ENCODE results near the gene ARHGAP19. TPM values are rescaled to one million over a fixed set of nuclear protein-coding genes. Genes with fewer than 3 reads are reported as not detected.
A peak's percentile ranks its signal among the peaks of the same experiment; 100 is the strongest.

The ARHGAP19 gene
- total and polyA plus RNA-seq, 8 donors: 1.2 to 16.2 (median 6.3) TPM

DNA sequence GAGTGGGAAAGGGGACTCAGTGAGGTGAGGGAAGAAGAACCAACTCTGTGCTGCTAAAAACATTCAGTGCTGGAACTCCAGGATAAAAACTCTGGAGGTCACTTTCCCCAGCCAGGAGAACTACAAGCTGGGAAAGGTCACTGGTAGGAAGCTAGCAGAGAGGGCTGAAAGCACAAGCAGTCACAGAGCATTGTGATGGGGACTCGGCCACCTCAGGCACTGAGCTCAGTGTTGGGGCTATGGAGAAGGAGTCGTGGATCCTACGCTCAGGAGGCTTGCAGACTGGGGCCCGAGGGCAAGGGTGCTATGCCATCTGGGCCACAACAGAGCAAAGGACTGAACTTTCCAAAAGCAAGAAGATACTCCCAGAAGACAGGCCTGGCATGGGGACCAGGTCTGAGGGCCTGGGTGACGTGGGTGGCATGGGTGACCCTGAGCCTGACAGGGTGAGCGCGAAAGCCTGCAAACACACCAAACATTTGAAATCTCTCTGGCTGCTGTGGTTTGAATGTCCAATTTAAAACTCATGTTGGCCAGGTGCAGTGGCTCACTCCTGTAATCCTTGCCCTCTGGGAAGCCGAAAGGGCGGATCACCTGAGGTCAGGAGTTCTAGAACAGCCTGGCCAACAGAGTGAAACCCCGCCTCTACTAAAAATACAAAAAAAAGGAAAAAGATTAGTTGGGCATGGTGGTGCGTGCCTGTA is 9.8 kb upstream of the ARHGAP19 start:
- TF ChIP-seq, protein P1, sequence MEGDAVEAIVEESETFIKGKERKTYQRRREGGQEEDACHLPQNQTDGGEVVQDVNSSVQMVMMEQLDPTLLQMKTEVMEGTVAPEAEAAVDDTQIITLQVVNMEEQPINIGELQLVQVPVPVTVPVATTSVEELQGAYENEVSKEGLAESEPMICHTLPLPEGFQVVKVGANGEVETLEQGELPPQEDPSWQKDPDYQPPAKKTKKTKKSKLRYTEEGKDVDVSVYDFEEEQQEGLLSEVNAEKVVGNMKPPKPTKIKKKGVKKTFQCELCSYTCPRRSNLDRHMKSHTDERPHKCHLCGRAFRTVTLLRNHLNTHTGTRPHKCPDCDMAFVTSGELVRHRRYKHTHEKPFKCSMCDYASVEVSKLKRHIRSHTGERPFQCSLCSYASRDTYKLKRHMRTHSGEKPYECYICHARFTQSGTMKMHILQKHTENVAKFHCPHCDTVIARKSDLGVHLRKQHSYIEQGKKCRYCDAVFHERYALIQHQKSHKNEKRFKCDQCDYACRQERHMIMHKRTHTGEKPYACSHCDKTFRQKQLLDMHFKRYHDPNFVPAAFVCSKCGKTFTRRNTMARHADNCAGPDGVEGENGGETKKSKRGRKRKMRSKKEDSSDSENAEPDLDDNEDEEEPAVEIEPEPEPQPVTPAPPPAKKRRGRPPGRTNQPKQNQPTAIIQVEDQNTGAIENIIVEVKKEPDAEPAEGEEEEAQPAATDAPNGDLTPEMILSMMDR (IDR thresholded peaks at IDR 0.05): no peak
- no peak for TF ChIP-seq POLR2AphosphoS5 (IDR thresholded peaks at IDR 0.05)
- no peak for TF ChIP-seq EP300 (IDR thresholded peaks at IDR 0.05)
- TF ChIP-seq POLR2A (IDR thresholded peaks at IDR 0.05): no peak
- H3K4me3 ChIP-seq: no peak overlapping the region
- H3K9me3 ChIP-seq: no peaks in the 10 kb centered on the region
- no peaks in the 10 kb centered on the region for H3K36me3 ChIP-seq
- H3K27me3 ChIP-seq: no peaks in the 10 kb centered on the region
- no peak for DNase-seq
- 90 to 94% (median 91%) methylated on average over 11 of the region's 11 CpGs for WGBS, 5 donors
- peaks cover 0 to 11% (median 3%) of the 10 kb centered on the region in 4 donors for H3K4me1 ChIP-seq
- no peak overlapping the region for H3K27ac ChIP-seq
- intact Hi-C loops (cut with DNase I; ENCODE audit: low total_unique reads): no loop called here

DNA sequence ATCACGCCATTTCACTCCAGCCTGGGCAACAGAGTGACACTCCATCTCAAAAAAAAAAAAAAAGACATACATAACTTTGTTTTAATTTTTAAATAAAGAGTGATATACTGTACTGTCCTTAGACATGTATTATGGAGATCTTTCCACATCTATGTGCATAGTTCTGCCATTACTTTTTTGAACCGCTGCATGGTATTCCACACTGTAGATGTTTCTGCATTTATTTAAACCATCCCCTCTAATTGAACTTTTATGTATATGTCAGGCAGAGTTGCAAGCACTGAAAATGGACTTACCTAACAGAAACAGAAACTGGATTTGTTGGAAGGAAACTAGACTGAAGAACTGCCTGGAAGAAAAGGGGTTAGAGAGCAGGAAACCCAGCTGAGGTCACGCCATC is 8.5 kb upstream of the ARHGAP19 start:
- Histone ChIP-seq H3K4me3 (no peak overlapping the region), H3K27ac (no peak overlapping the region), H3K36me3 (no peaks in the 10 kb centered on the region), H3K4me1 (peaks cover 0 to 11% (median 3%) of the 10 kb centered on the region in 4 donors), H3K27me3 (no peaks in the 10 kb centered on the region), H3K9me3 (no peaks in the 10 kb centered on the region)
- 92 to 99% (median 97%) methylated on average over 3 of the region's 3 CpGs for WGBS, 5 donors
- intact Hi-C loops (cut with DNase I; ENCODE audit: low total_unique reads): no loop called here
- TF ChIP-seq, protein P1 (IDR thresholded peaks at IDR 0.05): no peak
- no peak for TF ChIP-seq POLR2A (IDR thresholded peaks at IDR 0.05)
- no peak for TF ChIP-seq POLR2AphosphoS5 (IDR thresholded peaks at IDR 0.05)
- TF ChIP-seq EP300 (IDR thresholded peaks at IDR 0.05): no peak
- DNase-seq: no peak

DNA sequence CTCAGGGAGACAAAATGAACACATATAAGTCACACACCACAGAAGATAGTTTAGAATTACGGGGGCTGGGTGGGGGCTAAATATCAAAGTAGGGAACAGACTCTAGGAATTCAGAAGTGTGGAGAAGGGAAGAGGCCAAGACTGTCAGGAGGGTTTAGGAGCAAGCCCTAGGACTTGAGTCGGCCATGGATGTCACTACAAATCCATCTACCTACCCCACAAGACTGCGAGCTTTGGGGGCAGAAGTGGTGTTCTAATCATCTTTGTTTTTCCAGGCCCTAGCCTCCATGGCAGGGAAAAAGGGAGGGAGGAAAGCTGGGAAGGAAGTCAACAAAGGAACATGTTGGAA is 5.8 kb upstream of the ARHGAP19 start:
- H3K27me3 ChIP-seq: no peaks in the 10 kb centered on the region
- H3K9me3 ChIP-seq: no peaks in the 10 kb centered on the region
- intact Hi-C loops (cut with DNase I; ENCODE audit: low total_unique reads): no loop called here
- no peak for DNase-seq
- 44 to 60% (median 55%) methylated on average over 3 of the region's 3 CpGs for WGBS, 5 donors
- no peak for TF ChIP-seq EP300 (IDR thresholded peaks at IDR 0.05)
- H3K27ac ChIP-seq: no peak overlapping the region
- H3K4me1 ChIP-seq: peaks cover 0 to 11% (median 3%) of the 10 kb centered on the region in 4 donors
- no peaks in the 10 kb centered on the region for H3K36me3 ChIP-seq
- H3K4me3 ChIP-seq: no peak overlapping the region

- Histone ChIP-seq H3K4me3 (no peak overlapping the region), H3K36me3 (no peaks in the 10 kb centered on the region), H3K27me3 (no peaks in the 10 kb centered on the region), H3K9me3 (no peaks in the 10 kb centered on the region), H3K4me1 (peaks cover 0 to 16% (median 3%) of the 10 kb centered on the region in 4 donors), H3K27ac (no peak overlapping the region)
- peak in 1 of 2 donors; percentile 36 for DNase-seq
- TF ChIP-seq POLR2A (IDR thresholded peaks at IDR 0.05): no peak
- TF ChIP-seq POLR2AphosphoS5 (IDR thresholded peaks at IDR 0.05): no peak
- TF ChIP-seq, protein P1 (IDR thresholded peaks at IDR 0.05): no peak
- no peak for TF ChIP-seq EP300 (IDR thresholded peaks at IDR 0.05)
- intact Hi-C loops (cut with DNase I; ENCODE audit: low total_unique reads): no loop called here
- WGBS, 5 donors: 48 to 73% (median 54%) methylated on average over 8 of the region's 8 CpGs
Measured at GRCh38 chr10:97297556-97298222, 5.3 kb upstream of the ARHGAP19 start.

DNA sequence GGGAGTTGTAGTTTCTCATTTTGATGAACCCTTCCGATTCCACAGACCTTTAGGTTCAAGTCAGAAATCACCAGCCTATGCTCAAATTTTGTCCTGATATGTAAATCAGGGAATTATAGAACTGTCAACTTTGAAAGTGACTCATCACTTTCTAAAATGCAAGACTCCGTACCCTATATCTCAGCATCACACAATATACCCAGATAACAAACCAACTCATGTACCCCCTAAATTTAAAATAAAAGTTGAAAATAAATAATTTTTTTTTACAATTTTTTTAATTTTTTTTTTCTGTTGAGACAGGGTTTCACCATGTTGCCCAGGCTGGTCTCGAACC is 393 bp upstream of the ARHGAP19 start:
- Histone ChIP-seq H3K4me1 (peaks cover 0 to 26% (median 11%) of the 10 kb centered on the region in 4 donors), H3K27ac (peak overlapping the region in 2 of 5 donors; percentile 98 to 99), H3K27me3 (no peaks in the 10 kb centered on the region), H3K36me3 (peaks cover 0 to 4% (median 2%) of the 10 kb centered on the region in 4 donors), H3K4me3 (peak overlapping the region in 1 of 4 donors; percentile 83), H3K9me3 (no peaks in the 10 kb centered on the region)
- WGBS, 5 donors: 52 to 57% (median 56%) methylated on average over 3 of the region's 3 CpGs
- intact Hi-C loops (cut with DNase I; ENCODE audit: low total_unique reads): no loop called here
- DNase-seq: no peak
- TF ChIP-seq EP300 (IDR thresholded peaks at IDR 0.05): no peak
- TF ChIP-seq POLR2A (IDR thresholded peaks at IDR 0.05): no peak
- no peak for TF ChIP-seq POLR2AphosphoS5 (IDR thresholded peaks at IDR 0.05)
- TF ChIP-seq, protein P1 (IDR thresholded peaks at IDR 0.05): no peak
